ENCODE measurements around the gene RYR3.

The RYR3 gene

GRCh38 chr15:33393546-33393945 lies 82.8 kb downstream of the RYR3 start:
- DNase-seq, result no peak

GRCh38 chr15:33395321-33395720 lies 84.6 kb downstream of the RYR3 start:
- DNase-seq, result no peak

- DNase-seq, result peak in 1 of 3 experiments; percentile 35
Observed at GRCh38 chr15:33395846-33396245, 85.1 kb downstream of the RYR3 start.

DNA sequence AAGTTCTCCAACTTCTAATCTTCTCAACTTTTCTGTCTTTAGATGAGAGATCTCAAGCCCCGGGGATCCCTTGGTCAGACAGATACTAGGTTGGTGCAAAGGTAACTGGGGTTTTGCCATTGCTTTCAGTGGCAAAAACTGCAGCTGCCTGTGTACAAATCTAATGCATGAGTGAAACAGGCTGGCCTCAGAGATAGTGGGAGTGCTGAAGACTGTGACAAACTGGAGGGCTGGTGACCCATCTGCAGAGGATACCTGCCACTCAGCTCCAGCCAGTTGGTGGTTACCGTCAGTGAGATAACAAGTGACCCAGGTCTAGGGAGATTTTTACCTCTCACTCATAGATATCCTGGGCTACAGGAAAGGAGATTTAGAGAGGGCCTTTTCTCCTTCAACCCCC lies 85.7 kb downstream of the RYR3 start:
- DNase-seq, result no peak

DNA sequence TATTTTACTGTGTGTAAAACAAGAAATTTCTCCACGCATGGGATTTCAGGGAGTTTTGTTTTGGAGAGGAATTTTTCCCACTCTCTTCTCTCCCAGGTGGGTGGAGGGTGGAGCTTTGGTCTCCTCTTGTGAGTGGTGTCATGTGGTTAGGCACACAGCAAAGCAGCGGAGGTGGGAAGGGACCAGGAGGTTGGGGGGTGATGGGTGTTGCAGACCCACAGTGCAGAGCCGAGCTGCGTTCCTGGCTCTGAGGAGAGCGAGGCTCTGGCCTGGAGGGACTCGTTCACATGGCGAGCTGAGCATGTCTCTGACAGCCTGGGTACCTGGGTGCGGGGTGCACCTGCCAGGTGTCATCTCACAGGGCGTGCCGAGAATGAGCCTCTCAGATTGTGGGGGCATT lies 87.8 kb downstream of the RYR3 start:
- DNase-seq, result no peak

GRCh38 chr15:33400941-33401340 lies 90.2 kb downstream of the RYR3 start:
- DNase-seq, result no peak

GRCh38 chr15:33402600-33402999 lies 91.8 kb downstream of the RYR3 start:
- no peak for DNase-seq

- no peak for DNase-seq
Observed at GRCh38 chr15:33405096-33405495, 94.3 kb downstream of the RYR3 start.

DNA sequence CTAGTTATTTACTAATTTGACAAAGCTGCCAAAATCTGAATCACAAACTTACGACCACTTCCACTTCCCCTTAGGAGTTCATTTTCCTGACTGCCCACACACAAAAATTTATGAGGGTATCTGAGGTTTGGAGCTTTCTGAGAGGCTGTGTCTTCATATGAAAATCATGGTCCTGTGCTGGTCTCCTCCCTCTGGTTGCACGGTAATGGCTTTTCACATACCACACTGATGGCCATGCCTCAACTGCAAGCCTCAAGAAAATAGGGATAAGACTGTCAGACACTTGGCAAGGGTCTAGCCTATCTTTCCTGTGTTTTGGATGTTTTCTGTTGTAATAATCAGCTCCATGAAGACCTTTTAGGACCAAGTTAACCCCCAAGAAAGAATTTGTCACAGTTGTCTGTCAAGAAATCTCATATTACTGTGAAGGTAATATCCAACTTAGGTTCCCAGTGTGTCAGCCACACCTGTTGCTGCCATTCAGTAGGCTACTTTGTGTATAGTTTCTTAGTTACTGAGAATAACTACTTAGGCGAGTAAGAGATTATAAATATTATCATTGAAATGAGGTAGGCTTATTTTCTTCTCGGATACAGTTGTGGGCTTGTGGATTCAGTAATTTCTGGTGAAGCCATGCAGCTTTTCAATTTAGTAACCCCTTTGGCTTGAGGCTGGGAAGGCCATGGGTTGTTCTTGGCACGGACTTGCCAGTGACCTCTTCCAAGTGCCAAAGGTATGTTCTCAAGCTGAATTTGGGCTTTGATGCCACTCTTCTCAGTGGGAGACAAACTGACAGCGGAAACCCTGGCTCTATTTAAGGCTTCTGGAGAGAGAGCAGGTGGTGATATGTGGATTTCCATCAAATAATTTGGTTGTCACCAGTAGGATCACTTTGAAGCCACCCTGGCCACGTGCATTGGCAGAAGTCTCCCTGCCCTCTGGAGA lies 101.1 kb downstream of the RYR3 start:
- DNase-seq, result no peak

DNA sequence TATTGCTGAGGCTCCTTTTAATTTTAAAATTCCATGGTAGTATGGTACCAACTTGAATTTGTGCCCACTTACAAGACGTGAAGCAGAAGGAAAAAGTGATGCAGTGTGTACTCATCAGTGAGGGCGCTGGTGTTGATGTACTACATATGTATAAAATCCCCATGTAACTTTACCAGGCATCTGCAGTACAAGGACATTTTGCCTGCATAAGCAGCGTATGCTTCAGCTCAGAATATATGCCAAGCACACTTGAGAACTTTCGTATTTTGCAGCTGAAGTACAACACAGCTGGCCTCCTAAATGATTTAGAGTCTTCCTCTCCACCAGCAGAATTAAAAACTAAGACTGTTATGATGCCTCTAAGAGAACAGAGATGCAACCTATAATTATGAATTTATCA lies 108.9 kb downstream of the RYR3 start:
- DNase-seq, result peak in 2 of 3 experiments; percentile 15 to 45

GRCh38 chr15:33424025-33424424 lies 113.3 kb downstream of the RYR3 start:
- DNase-seq, result no peak

- DNase-seq, result no peak
Observed at GRCh38 chr15:33425142-33425541, 114.4 kb downstream of the RYR3 start.

- DNase-seq, result no peak
Observed at GRCh38 chr15:33430577-33430976, 119.8 kb downstream of the RYR3 start.

DNA sequence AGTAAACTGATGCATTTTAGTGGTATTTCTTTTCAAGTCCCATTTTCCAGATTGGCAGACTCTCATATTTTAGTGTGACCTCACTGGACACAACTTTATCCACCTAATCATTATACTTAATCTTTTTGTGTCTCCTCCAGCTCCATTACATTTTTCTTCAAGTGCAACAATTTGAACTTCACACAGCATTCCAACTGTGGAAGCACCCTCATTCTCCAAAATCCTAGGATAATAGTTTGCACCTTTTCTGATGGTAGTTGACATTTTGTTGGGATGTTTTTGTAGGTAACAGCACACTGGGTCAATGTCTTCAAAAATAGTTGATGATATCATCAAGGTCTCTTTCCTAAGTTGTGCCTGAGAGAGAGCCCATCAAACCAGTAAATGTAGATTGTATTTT lies 123.1 kb downstream of the RYR3 start:
- no peak for DNase-seq

DNA sequence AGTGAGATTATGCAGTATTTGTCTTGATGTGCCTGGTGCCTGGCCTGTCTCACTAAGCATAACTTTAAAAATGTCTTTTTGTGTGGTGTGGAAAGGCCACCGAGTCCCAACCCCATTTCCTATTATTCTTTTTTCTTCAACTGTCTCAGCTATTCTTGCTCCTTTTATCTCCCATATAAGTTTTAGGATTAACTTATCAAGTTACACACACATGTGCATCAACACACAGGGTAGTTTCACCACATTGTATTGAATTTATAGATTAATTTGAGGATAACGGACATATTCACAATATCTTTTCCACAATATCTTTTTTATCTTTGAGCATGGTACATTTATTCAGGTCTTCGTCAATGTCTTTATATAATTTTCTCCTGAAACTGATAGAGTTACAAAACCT lies 127.6 kb downstream of the RYR3 start:
- no peak for DNase-seq

GRCh38 chr15:33440900-33441299 lies 130.1 kb downstream of the RYR3 start:
- no peak for DNase-seq

GRCh38 chr15:33442449-33442848 lies 131.7 kb downstream of the RYR3 start:
- peak in 1 of 3 experiments; percentile 49 for DNase-seq

GRCh38 chr15:33443708-33444107 lies 132.9 kb downstream of the RYR3 start:
- peak in 2 of 3 experiments; percentile 7 to 52 for DNase-seq

GRCh38 chr15:33445984-33446383 lies 135.2 kb downstream of the RYR3 start:
- no peak for DNase-seq

GRCh38 chr15:33448151-33448550 lies 137.4 kb downstream of the RYR3 start:
- peak in 1 of 3 experiments; percentile 54 for DNase-seq

GRCh38 chr15:33448961-33449606 lies 138.3 kb downstream of the RYR3 start:
- DNase-seq, result no peak

DNA sequence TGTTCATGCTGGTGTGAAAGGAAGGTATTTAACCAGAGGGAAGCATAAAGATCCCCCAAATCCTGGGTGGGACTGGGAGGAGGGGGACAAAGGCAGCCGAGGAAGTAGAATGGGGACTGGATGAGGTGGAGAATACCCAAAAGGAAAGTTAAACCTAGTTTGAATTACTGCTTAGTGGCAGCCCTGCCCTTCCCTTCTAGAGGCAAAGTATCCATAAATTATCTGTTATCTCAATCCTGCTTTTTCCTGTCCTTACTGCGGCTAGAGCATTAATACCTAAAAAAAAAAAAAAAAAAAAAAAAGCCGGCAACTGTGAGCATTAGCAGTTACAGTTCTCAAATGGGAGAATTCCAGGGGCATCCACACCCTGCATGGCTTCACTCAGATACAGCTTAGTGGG lies 139.0 kb downstream of the RYR3 start:
- no peak for DNase-seq

DNA sequence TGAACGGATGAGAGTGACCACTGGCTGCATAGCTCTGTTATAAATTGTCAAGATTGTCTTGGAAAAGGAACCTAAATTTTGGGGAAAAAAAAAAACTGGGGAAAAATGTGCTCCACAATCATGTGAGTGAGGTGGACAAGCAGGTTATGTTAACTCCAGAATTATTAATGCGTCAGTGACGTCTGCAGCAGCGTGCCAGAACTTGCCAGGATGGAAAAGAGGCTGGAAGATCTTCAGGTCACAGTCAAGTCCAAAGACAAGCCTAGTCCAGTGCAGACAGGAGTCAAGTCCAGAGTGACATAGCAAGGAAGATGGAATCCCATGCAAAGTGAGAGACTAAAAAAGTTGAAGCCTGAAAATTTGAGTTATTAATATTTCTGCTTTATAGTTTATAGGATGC lies 140.6 kb downstream of the RYR3 start:
- DNase-seq, result peak in 1 of 3 experiments; percentile 14

- DNase-seq, result no peak
Observed at GRCh38 chr15:33453761-33454160, 143.0 kb downstream of the RYR3 start.
